ENCODE results near the gene GPR62.
"Not testable (repeated sequence)": the region's sequence is repeated elsewhere in the genome, so short reads cannot be mapped to it uniquely, and the experiment has no call there.

GPR62 gene

DNA sequence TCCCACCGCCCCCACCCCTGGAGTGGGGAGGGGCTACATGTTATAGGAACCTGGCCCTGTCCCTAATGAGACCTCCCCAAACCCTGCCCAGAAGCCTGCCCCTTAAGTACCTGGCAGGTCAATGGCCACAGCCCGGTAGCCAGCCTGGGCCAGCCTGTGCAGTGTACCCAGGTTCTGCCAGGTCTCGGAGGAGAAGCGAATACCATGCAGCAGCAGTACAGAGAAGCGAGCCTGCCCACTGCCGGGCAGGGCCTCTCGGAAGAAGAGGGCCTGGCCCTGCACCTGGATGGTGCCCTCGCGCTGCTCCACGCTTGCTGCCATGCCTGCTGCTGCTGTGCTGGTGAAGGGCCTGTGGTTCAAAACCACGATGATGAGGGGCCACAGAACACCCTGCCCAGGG is 16.2 kb downstream of the GPR62 start:
- DNase-seq, result no peak

- DNase-seq, result peak in 1 of 4 experiments; percentile 12
Observed at GRCh38 chr3:51974277-51974962, 19.2 kb downstream of the GPR62 start.

DNA sequence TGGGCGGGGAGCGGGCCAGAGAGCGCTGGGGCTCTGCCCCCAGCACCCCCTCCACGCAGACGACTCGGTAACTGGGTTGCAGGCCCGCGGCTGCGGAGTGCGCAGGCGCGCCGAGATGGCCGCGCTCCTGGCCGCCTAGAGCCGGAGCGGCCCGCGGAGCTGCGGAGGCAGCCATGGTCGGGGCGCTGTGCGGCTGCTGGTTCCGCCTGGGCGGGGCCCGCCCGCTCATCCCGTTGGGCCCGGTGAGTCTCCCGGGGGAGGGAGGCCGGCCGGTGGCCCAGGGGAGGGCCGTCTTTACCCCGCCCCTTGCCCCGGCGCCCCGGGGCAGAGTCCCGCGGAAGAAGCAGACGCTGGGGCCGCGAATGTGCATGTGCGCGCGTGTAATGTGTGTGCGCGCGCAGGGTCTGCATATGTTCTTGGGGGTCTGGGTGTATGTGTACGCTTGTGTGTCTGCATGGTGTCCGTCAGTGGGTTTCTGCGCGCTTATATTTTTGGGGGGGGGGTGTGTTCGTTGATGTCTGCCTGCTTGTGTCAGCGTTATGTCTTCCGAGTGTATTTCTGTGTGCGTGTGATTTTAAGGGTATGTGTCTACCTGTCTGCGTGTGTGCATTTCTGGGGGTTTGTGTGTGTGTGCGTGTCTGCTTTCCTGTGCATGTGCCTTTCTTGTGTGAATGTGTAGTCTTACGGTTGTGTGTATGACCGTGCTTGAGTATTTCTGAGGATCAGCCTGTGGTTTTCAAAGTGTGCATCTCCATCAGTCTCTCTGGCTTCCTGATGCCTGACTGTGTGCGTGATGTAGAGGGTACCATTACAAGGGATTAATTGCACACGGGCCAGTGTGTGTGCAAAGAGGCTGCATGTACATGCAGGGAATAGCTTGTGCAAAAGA is 20.0 kb downstream of the GPR62 start, which contains the start of gene ABHD14A:
TSS of gene ABHD14A (plus strand) at position 102 of the 889 bp plus-strand sequence. CDS start at position 174, 72 bp downstream.
- DNase-seq, result peak in 3 of 4 experiments; percentile 32 to 64 (median 38)

DNA sequence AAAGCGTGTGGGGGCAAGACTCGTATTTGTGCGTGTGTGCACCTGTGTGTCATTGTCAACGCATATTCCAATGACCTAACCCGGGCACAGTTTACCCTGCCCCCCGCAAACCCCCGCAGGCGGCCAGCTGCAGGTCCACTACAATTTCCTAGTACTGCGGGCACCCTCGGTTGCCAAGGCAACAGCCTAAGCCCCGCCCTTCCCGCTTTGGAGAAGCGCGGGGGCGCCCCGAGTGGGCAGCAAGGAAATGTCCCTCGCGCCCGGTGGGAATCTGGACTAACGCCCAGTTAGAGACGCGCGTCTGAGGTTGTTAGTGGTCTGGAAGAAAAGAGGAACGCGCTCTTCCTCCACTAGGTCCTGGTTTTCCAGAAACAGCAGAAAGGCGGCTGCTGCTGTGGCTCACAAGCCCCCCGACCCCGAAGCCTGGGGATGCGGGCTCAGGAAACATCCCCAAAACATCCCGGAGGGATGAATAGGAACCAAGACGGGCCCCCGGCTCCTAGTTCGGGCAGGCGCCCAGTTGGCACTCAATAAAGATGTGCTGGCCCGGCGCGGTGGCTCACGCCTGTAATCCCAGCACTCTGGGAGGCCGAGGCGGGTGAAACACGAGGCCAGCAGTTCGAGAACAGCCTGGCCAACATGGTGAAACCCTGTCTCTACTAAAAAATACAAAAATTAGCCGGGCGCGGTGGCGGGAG is 20.8 kb downstream of the GPR62 start:
- no peak for DNase-seq

DNA sequence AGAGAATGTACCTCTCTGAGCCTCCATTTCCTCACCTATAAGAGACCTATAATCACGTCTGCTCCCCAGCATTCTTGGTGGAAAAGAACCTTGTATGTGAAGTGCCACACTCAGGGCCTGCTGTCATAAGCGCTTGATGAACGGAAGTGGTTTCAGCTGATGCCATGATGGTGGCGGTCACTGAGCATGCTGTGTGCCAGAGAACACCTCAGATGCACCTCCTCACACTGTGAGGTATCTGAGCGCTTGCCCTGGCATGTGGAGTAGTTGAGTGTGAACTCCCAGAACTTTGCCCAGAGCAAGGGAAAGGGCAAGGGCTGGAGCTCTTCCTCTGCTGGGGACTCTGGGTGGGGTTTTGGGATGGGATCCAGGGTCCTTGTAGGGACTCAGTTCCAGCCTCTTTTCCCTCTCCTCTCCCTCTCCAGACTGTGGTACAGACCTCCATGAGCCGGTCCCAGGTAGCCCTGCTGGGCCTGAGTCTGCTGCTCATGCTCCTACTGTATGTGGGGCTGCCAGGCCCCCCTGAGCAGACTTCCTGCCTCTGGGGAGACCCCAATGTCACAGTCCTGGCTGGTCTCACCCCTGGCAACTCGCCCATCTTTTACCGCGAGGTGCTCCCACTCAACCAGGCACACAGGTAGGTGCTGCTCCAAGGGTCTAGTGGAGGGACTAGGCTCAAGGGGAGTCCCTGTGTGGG is 22.4 kb downstream of the GPR62 start:
- DNase-seq, result peak in 1 of 4 experiments; percentile 14

- DNase-seq, result no peak
Observed at GRCh38 chr3:51978143-51978502, 22.9 kb downstream of the GPR62 start.

- no peak for DNase-seq
Observed at GRCh38 chr3:51980253-51980652, 25.1 kb downstream of the GPR62 start.

DNA sequence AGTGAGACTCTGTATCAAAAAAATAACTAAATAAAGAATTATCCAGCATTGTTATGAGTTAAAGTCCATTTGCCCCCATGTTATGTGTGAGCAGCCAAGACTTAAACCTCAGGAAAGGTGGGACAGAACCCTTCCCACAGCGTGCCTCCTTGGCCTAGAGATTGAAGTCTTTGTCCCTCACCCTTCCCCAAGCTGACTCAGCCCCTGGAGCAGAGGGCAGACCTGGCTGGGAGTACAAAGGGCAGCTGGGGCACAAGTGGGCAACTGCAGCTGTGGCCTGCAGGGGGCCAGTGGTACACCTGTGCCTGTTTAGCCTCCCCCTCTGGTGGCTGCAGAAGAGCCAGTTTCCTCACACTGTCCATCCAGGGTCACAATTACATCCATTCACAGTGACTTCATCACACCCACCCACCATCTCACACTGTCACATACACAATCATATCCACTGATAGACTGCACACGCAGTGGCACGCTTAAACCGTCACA is 27.2 kb downstream of the GPR62 start:
- DNase-seq, result no peak

- DNase-seq, result peak; percentile 42 to 57 (median 54)
Observed at GRCh38 chr3:51982838-51983577, 27.8 kb downstream of the GPR62 start, which contains the start of gene ACY1. Gene ACY1, plus strand, starts transcription at chr3:51983535. Its CDS starts 530 bp downstream, at chr3:51984065.

DNA sequence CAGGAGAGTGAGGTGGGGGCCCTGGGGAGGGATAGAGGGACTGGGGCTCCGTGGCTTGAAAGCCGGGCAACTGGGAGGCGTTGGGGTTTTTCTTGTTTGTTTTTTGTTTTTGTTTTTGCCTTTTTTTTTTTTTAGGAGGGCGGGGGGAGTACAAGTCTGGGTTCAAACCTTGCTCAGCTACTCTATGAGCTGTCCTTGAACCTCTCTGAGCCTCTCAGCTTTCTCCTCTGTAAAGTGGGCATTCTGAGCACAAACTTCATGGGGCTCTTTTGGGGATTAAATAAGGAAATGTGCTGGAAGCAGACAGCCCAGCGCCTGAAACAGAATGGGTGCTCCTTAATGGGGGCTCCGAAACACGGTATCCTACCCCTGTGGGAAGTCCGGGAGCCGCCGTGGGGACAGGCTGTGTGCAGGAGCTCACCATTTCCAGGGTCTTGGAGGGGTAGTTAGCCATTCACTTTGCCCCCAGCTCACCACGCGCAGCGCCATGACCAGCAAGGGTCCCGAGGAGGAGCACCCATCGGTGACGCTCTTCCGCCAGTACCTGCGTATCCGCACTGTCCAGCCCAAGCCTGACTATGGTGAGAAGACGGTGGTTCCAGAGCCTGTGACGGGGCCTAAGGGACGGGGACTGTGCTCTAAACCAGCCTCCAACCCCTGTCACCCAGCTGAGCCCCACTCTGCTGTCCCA is 28.5 kb downstream of the GPR62 start:
- no peak for DNase-seq

GRCh38 chr3:51984269-51984647 is 29.1 kb downstream of the GPR62 start:
- DNase-seq, result no peak

DNA sequence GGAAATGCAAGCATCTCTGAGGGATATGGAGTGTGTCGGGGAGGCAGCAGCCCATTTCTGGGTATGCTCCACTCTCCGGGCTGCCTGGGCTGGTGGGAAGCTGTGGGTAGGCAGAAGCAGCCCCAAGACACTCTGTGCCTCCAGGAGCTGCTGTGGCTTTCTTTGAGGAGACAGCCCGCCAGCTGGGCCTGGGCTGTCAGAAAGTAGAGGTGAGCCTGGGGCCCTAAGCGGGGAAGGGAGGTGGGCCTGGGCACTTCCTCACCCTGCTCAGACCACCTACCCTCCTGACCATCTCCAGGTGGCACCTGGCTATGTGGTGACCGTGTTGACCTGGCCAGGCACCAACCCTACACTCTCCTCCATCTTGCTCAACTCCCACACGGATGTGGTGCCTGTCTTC is 29.9 kb downstream of the GPR62 start:
- no peak for DNase-seq

DNA sequence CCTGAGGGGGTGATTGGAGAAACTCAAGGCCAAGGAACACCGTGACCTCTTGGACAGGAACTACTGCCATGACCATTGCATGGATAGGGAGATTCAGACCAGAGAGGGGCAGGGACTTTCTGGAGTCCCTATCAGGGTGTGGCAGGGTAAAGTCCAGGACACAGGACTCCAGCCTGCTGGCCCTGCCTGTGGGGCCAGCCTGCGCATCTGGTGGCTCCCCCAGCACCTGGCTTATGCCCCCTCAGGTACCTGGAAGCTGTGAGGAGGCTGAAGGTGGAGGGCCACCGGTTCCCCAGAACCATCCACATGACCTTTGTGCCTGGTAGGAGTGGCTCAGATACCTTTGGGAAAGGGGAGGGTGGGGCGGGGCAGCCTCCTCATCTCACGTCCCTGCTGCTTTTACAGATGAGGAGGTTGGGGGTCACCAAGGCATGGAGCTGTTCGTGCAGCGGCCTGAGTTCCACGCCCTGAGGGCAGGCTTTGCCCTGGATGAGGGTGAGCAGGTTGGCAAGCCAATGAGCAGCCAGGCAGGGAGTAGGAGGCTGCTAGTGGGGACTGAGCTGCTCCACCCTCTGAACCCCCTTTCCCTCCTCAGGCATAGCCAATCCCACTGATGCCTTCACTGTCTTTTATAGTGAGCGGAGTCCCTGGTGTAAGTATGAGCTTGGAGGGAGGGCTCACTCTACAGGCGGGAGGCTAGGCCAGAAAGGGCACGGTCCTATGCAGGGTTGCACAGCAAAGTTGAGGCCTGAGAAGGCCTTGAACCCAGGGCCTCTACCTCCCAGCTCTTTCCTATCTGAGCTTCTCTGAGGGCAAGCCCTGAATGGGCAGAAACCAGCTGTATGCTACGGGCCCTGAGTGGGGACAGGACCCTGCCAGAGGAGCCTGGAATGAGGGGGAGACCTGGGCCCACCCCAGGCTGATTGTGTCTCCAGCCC is 31.1 kb downstream of the GPR62 start:
- no peak for DNase-seq

DNA sequence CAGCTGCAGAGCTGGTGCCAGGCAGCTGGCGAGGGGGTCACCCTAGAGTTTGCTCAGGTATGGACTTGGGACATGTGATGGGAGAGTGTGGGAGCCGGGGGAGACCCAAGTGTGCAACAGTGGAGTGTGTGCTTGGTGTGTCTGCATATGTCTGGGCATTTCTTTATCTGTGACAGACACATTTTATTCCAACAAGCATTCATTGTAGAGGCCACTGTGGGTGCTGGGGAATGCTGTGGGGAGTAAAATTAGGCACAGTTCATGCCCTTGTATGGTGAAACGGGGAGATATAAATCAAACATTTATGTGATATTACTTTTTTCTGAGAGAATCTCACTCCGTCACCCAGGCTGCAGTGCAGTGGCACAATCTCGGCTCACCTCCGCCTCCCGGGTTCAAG is 32.4 kb downstream of the GPR62 start:
- no peak for DNase-seq

DNA sequence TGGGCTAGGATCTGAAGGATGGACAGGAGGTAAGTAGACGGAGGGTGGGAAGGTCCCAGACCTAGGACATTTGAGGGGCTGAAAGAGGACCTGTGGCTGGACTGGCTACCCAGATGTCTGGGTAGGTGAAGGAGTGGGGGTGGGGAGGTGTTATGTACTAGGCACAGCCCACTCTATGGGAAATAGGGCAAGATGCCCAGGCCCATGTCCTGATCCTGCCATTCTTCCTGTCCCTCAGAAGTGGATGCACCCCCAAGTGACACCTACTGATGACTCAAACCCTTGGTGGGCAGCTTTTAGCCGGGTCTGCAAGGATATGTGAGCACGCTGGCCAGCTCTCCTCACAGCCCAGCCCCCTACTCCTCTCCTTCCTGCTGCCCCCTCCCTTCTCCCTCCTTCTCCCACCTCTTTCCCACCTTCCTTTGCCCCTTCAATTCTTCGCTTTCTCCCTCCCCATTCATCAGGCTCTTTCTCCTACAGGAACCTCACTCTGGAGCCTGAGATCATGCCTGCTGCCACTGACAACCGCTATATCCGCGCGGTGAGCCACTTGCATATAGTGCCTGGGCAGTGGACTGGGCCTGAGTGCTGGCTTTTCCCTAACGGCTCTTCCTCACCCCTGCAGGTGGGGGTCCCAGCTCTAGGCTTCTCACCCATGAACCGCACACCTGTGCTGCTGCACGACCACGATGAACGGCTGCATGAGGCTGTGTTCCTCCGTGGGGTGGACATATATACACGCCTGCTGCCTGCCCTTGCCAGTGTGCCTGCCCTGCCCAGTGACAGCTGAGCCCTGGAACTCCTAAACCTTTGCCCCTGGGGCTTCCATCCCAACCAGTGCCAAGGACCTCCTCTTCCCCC is 33.3 kb downstream of the GPR62 start:
- DNase-seq, result no peak

GRCh38 chr3:51990501-51990971 is 35.4 kb downstream of the GPR62 start:
- DNase-seq, result not testable (repeated sequence)

DNA sequence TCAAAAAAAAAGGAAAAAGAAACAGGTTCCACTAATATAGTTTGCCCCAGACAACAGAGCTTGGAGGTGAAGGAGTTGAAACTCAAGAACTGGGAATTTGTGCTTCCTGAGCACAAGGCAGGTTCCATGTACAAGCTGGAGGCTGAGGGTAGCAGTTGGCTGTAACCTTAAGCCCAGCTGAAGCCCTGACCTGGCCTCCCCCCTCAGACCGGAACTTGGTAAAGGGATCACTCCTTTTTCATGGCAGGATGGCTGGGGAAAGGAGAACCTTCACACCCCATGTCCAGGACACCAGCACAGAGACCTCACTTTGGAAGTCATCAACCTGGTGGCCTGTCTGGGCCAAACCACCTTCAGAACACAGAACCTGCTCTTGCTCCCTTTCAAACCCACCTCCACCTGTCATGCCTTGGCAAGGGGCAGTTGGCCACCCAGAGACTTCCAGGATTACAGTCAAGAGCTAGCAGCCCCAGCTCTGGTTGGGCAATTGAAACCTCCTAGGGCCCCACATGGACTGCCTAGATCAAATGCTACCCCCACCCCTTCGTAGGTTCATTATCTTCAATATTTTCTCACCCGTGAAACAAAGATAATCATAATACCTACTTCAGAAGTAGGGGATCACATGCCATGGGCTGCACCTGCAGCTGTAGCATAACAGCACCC is 37.0 kb downstream of the GPR62 start:
- no peak for DNase-seq

DNA sequence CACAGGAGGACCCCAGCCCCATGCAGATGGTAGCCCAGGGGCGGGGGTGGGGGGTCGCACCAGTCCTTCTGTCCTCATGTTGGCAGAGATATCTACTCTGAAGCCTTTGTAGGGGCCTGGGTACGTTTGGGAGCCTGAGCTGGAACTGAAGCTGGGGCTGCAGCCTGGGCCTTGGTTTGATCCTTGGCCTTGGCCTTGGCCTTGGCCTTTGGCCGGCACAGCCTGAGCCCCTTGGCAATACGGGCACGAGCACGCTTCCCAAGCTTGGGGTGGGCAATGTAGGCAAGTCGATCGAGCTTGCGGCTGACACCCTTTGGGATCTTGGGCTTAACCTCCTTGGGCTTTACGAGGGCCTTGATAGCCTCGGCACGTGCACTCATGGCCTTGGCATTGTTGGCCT is 38.5 kb downstream of the GPR62 start:
- DNase-seq, result not testable (repeated sequence)

Measured in activated naive CD4-positive, alpha-beta T cell (primary cell).